Activated T-helper 1 cell treated with anti-CD3 and anti-CD28 coated beads, Interleukin-12 subunit alpha, Interleukin-12 subunit beta, Interleukin-2, Interleukin-4 antibody, amounts not matched to agents 30 ng/mL and 10 ng/mL and 1 ng/mL, durations not matched to agents 14 hours and 24 hours and 36 hours (primary cell): ENCODE data around the gene ANG. TPM values are rescaled to one million over a fixed set of nuclear protein-coding genes. Genes with fewer than 3 reads are reported as not detected.

Source experiments
- DNase-seq: peaks from one replicate; pipeline ENCODE4 v3.0.0; 2021; ENCODE audit warnings: low spot score
- H3K27ac Mint-ChIP-seq: one replicate; pipeline ENCODE4 v1.8.0; 2021; ENCODE audit warnings: mild to moderate bottlenecking, mixed read lengths
- H3K27me3 Mint-ChIP-seq: one replicate; pipeline ENCODE4 v1.8.0; 2022; ENCODE audit warnings: mild to moderate bottlenecking, moderate library complexity, mixed read lengths; ENCODE audit not compliant: insufficient read depth
- H3K36me3 Mint-ChIP-seq: one replicate; pipeline ENCODE4 v1.8.0; 2021; ENCODE audit warnings: low read depth, mixed read lengths
- H3K4me1 Mint-ChIP-seq: one replicate; pipeline ENCODE4 v1.8.0; 2021; ENCODE audit warnings: low read depth, mixed read lengths
- H3K4me3 Mint-ChIP-seq: one replicate; pipeline ENCODE4 v1.8.0; 2021; ENCODE audit warnings: mild to moderate bottlenecking, moderate library complexity, mixed read lengths
- H3K9me3 Mint-ChIP-seq: one replicate; pipeline ENCODE4 v1.8.0; 2021; ENCODE audit warnings: mixed read lengths
- intact Hi-C: fragments of 100-400 bp; cut with micrococcal nuclease; formaldehyde crosslinking; loops from one replicate; pipeline ENCODE4 v1.15.1; 2024
- total RNA-seq: library from RNA; stranded (reverse); gene quantifications from 2 replicates; pipeline ENCODE4 v1.2.3, GENCODE V29; 2022

ANG gene
- total RNA-seq, 1 donor from 2014 or later = 0.57 TPM

GRCh38 chr14:20681348-20682126 is 7.0 kb upstream of the ANG start:
- no peaks in the 10 kb centered on the region for H3K9me3 Mint-ChIP-seq
- intact Hi-C loops = loop anchor here (1.0 to 5.0 kb wide), 9 partner anchors 13 to 587 kb away; partner anchors contain the start of genes APEX1, CCNB1IP1, HNRNPC and OSGEP
- no peak overlapping the region for H3K27ac Mint-ChIP-seq
- no peak overlapping the region for H3K4me3 Mint-ChIP-seq
- H3K36me3 Mint-ChIP-seq = no peaks in the 10 kb centered on the region
- H3K4me1 Mint-ChIP-seq = peaks cover 10% of the 10 kb centered on the region
- peak; percentile 79 for DNase-seq
- no peaks in the 10 kb centered on the region for H3K27me3 Mint-ChIP-seq

GRCh38 chr14:20682127-20682434 is 6.5 kb upstream of the ANG start:
- Mint-ChIP-seq H3K4me3 (no peak overlapping the region), H3K27ac (no peak overlapping the region), H3K9me3 (no peaks in the 10 kb centered on the region), H3K36me3 (no peaks in the 10 kb centered on the region), H3K4me1 (peaks cover 10% of the 10 kb centered on the region), H3K27me3 (no peaks in the 10 kb centered on the region)
- intact Hi-C loops = loop anchor here (1.0 to 5.0 kb wide), 4 partner anchors 221 to 420 kb away; partner anchors contain the start of genes CCNB1IP1, PARP2, PIP4P1 and TMEM253
- DNase-seq = no peak

GRCh38 chr14:20682435-20683124 is 6.0 kb upstream of the ANG start:
- Mint-ChIP-seq H3K27ac (no peak overlapping the region), H3K9me3 (no peaks in the 10 kb centered on the region), H3K27me3 (no peaks in the 10 kb centered on the region), H3K36me3 (no peaks in the 10 kb centered on the region), H3K4me1 (peaks cover 10% of the 10 kb centered on the region), H3K4me3 (no peak overlapping the region)
- intact Hi-C loops = loop anchor here (1.0 to 5.0 kb wide), 11 partner anchors 9 to 420 kb away; partner anchors contain the start of genes CCNB1IP1, PARP2, PIP4P1 and TMEM253
- peak; percentile 65 for DNase-seq

GRCh38 chr14:20683125-20683890 is 5.3 kb upstream of the ANG start:
- Mint-ChIP-seq H3K4me3 (no peak overlapping the region), H3K4me1 (peaks cover 10% of the 10 kb centered on the region), H3K27me3 (no peaks in the 10 kb centered on the region), H3K27ac (no peak overlapping the region), H3K9me3 (no peaks in the 10 kb centered on the region), H3K36me3 (no peaks in the 10 kb centered on the region)
- DNase-seq = peak; percentile 66
- intact Hi-C loops = loop anchor here (1.0 to 5.0 kb wide), 9 partner anchors 8 to 419 kb away; partner anchors contain the start of genes CCNB1IP1 and TMEM253

- peak; percentile 73 for DNase-seq
- intact Hi-C loops = loop anchor here (1.0 to 5.0 kb wide), 9 partner anchors 7 to 418 kb away; partner anchors contain the start of genes CCNB1IP1 and TMEM253
- no peak within 1 kb of the TSS for H3K4me3 Mint-ChIP-seq
- H3K4me1 Mint-ChIP-seq = peaks cover 10% of the 10 kb centered on the region
- no peaks in the 10 kb centered on the region for H3K9me3 Mint-ChIP-seq
- no peaks in the 10 kb centered on the region for H3K27me3 Mint-ChIP-seq
- H3K36me3 Mint-ChIP-seq = no peaks in the 10 kb centered on the region
- H3K27ac Mint-ChIP-seq = peak within 1 kb of the TSS; percentile 52
These were observed 4.5 kb upstream of the ANG start, which contains the start of gene RNASE4 for GRCh38 chr14:20683891-20684661. RNASE4 (plus strand) TSS chr14:20684560; CDS start chr14:20699372, 14,812 bp downstream.

GRCh38 chr14:20684662-20685456 is 3.7 kb upstream of the ANG start:
- Mint-ChIP-seq H3K27ac (peak overlapping the region; percentile 52), H3K4me1 (peaks cover 10% of the 10 kb centered on the region), H3K27me3 (no peaks in the 10 kb centered on the region), H3K9me3 (no peaks in the 10 kb centered on the region), H3K36me3 (no peaks in the 10 kb centered on the region), H3K4me3 (no peak overlapping the region)
- DNase-seq = no peak
- intact Hi-C loops = loop anchor here (5.0 kb wide), 1 partner anchor 417 kb away; the partner anchor contains the start of gene TMEM253

GRCh38 chr14:20686386-20687143 is 2.0 kb upstream of the ANG start:
- no peak overlapping the region for H3K27ac Mint-ChIP-seq
- H3K27me3 Mint-ChIP-seq = no peaks in the 10 kb centered on the region
- H3K36me3 Mint-ChIP-seq = no peaks in the 10 kb centered on the region
- peaks cover 19% of the 10 kb centered on the region for H3K4me1 Mint-ChIP-seq
- DNase-seq = no peak
- no peaks in the 10 kb centered on the region for H3K9me3 Mint-ChIP-seq
- intact Hi-C loops = no loop called here
- H3K4me3 Mint-ChIP-seq = no peak overlapping the region

GRCh38 chr14:20687362-20688166 is 1.0 kb upstream of the ANG start:
- intact Hi-C loops = no loop called here
- Mint-ChIP-seq H3K4me3 (no peak overlapping the region), H3K27ac (no peak overlapping the region), H3K27me3 (no peaks in the 10 kb centered on the region), H3K36me3 (no peaks in the 10 kb centered on the region), H3K4me1 (peaks cover 19% of the 10 kb centered on the region), H3K9me3 (no peaks in the 10 kb centered on the region)
- DNase-seq = no peak

GRCh38 chr14:20690848-20691640 is 2.5 kb downstream of the ANG start:
- H3K27ac Mint-ChIP-seq = no peak overlapping the region

More at GRCh38 chr14:20690848-20691640, 2.5 kb downstream of the ANG start:
- no peaks in the 10 kb centered on the region for H3K36me3 Mint-ChIP-seq
- no peaks in the 10 kb centered on the region for H3K9me3 Mint-ChIP-seq
- intact Hi-C loops = loop anchor here (1.0 to 2.0 kb wide), 6 partner anchors 8 to 160 kb away; no protein-coding TSS in a partner anchor
- no peaks in the 10 kb centered on the region for H3K27me3 Mint-ChIP-seq
- H3K4me1 Mint-ChIP-seq = peaks cover 8% of the 10 kb centered on the region
- no peak overlapping the region for H3K4me3 Mint-ChIP-seq
- DNase-seq = peak; percentile 31
